GM12874 (cell line): ENCODE data around the gene EEF1B2.
A peak's percentile ranks its signal among the peaks of the same experiment; 100 is the strongest.

Experiments used
- CTCF ChIP-seq: IDR thresholded peaks from 2 replicates; pipeline ENCODE4 v1.5.1; 2011; ENCODE audit warnings: low read depth, mild to moderate bottlenecking, control low read depth, low read length, moderate library complexity; ENCODE audit not compliant: insufficient read depth

The EEF1B2 gene

GRCh38 chr2:206158563-206159345 lies 941 bp upstream of the EEF1B2 start:
- TF ChIP-seq CTCF = no peak

GRCh38 chr2:206160125-206160806 lies 571 bp downstream of the EEF1B2 start:
- no peak for TF ChIP-seq CTCF

- TF ChIP-seq CTCF = no peak
These were observed 1.1 kb downstream of the EEF1B2 start for GRCh38 chr2:206160807-206161179.

GRCh38 chr2:206163251-206163880 lies 3.7 kb downstream of the EEF1B2 start:
- TF ChIP-seq CTCF = no peak

GRCh38 chr2:206164261-206164862 lies 4.7 kb downstream of the EEF1B2 start:
- peak; percentile 42 for TF ChIP-seq CTCF

GRCh38 chr2:206173147-206173546 lies 13.5 kb downstream of the EEF1B2 start:
- TF ChIP-seq CTCF = no peak

GRCh38 chr2:206176121-206176520 lies 16.4 kb downstream of the EEF1B2 start:
- no peak for TF ChIP-seq CTCF
